NCI-H82 treated with DMSO at 0.1 percent for 48 hours (cell line): ENCODE data around the gene LGI4.
"Not testable (repeated sequence)": the region's sequence is repeated elsewhere in the genome, so short reads cannot be mapped to it uniquely, and the experiment has no call there.

Source experiments
- DNase-seq: peaks from one replicate; lab custom pipeline; 2025; ENCODE audit not compliant: unreplicated experiment; lab: John Stamatoyannopoulos, UW

Gene LGI4

GRCh38 chr19:35161434-35161743 is 26.5 kb upstream of the LGI4 start:
- DNase-seq: no peak

GRCh38 chr19:35160629-35161433 is 26.0 kb upstream of the LGI4 start:
- no peak for DNase-seq

GRCh38 chr19:35159606-35160005 is 24.7 kb upstream of the LGI4 start:
- DNase-seq: no peak

GRCh38 chr19:35157431-35157830 is 22.6 kb upstream of the LGI4 start:
- no peak for DNase-seq

DNA sequence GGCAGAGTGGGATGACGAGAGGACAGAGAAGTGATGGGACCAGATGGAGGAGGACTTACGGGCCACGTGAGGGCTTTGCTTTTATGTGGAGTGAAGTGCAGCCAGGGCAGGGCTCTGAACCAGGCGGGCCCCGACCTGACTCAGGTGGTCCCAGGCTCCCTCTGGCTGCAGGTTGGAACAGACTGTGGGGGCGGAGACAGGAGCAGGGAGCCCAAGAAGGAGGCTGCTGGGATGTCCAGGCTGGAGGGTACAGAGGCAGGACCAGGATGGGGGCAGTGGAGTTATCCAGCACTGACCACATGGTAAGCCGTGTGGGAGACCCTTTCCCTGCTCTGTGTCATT is 21.8 kb upstream of the LGI4 start:
- DNase-seq: no peak

DNA sequence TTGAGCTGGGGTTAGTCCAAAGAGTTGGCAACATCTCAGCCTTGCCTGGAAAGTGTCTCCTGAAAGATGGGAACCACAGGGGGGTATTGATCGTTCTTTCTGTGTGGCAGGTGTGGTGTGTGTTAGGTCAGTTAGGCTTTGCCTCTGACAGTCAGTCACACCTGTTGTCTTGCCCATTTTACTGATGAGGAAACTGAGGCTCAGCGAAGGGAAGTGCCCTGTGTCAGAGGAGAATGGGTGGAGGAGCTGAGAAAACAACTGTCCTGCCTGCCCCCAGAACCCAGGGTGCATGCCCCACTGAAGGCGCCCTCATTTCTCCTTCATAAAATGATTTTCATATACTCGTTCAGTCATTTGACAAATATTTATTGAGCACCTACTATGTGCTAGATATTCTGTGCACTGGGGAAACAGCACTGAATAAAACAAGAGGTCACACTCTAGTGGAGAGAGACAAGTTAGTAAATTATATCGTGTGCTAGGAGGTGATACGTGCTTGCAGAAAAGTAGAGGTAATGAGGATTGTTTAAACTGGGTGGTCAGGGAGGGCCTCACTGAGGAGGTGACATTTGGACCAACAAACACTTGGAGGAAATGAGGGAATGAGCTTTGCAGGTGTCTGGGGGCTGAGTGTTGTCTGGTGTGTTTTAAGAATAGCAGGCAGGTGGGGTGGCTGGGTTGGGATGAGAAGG is 21.3 kb upstream of the LGI4 start:
- no peak for DNase-seq

- DNase-seq: no peak
Observed at GRCh38 chr19:35155441-35155840, 20.6 kb upstream of the LGI4 start.

- DNase-seq: no peak
Observed at GRCh38 chr19:35154525-35155406, 19.9 kb upstream of the LGI4 start, which contains the start of gene FXYD5. TSS of gene FXYD5 (plus strand) at chr19:35154735. CDS start at chr19:35155551, 816 bp downstream.

DNA sequence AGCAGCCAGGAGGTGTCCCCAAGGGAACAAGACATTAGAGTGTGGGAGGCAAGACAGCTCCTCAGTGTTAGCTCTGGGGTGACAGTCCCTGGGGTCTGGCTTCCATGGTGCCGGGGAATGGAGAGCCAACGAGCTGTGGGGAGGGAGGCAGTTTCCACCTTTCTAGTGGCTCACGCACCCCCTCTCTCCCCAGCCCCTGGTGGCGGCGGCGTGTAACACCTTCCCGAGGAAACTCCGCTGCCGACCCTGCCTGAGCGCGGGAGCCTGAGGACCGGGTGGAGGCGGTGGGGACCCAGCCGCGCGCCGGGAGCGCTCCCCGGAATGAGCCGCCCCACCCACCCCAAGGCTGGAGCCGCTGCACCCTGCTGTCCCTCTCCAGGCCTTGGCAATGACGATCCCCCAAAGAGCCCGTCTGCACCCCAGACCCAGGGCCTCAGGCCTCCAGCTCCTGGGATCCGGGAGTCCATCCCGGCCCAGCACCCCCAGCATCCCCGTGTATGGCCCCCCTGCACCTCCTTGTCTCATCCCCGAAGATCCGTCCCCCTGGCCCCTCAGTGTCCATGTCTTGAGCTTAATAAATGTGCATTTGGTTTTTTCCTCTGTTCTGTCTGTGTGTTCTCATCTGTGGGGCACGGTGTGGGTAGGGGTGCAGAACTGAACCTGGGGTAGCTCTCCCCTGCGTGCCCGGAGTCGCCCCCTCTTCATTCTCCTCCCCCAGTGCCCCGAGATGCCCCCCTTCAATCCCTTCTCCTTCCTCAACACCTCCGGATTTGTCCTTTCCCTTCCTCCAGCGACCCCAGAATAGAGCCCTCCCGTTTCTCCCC is 19.1 kb upstream of the LGI4 start:
- DNase-seq: no peak

DNA sequence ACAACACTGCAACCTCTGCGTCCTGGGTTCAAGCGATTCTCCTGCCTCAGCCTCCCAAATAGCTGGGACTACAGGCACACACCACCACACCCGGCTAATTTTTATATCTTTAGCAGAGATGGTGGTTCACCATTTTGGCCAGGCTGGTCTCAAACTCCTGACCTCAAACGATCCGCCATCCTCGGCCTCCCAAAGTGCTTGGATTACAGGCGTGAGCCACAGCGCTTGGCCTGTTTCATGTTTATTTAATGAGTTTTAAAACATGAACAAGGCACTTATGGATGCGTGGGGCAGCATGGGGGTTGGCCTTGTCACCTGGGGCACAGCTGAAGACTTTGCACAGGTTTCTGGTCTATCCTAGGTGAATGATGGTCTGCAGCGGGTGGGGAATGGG is 18.3 kb upstream of the LGI4 start:
- DNase-seq: not testable (repeated sequence)

GRCh38 chr19:35151273-35152065 is 16.6 kb upstream of the LGI4 start:
- DNase-seq: no peak

DNA sequence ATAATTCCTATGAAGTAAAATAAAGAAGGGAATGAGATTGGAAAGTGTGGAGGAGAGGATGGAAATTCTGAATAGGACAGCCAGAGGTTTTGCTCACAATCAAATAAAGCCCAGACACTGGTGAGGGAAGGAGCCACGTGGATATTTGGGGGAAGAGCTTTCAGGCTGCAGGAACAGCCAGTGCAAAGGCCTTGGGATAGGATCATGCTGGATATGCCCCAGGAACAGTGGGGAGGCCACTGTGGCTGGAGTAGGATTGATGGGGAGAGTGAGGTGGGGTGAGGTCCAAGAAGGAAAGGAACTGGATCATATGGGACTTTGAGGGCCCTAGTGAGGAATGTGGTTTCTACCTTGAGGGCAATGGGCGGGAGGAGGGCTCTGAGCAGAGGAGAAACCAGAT is 15.6 kb upstream of the LGI4 start:
- DNase-seq: no peak

GRCh38 chr19:35149463-35149862 is 14.6 kb upstream of the LGI4 start:
- no peak for DNase-seq

DNA sequence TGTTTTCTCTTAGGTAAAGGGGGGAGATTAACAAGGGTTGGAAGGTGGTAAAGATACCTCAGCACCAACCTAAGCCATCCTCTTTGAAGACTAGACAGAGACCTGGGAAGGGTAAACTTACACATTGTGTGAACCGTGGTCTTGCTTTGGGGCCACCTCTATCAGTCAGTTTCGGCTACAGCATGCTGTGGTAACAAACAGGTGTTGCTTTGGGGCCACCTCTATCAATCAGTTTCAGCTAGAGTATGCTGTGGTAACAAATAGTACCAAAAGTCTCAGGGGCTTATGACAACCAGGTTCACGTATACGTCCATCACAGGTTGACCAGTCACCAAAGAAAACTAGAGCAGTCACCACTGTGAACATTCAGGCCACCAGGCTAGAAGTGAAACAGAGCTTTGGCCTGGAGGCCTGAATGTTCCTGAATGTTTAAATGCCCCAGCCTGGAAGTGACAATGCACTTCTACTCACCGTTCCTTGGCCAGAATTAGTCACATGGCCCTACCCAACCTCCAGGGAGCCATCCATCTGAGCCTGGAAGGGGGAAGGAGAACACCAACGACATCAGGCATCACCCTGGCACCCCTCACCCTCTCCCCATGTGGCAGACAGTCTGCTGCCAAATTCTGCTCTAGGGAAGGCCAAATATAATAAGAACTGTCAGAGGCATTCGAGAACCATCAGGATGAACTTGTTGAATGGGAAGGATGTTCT is 12.0 kb upstream of the LGI4 start:
- no peak for DNase-seq

DNA sequence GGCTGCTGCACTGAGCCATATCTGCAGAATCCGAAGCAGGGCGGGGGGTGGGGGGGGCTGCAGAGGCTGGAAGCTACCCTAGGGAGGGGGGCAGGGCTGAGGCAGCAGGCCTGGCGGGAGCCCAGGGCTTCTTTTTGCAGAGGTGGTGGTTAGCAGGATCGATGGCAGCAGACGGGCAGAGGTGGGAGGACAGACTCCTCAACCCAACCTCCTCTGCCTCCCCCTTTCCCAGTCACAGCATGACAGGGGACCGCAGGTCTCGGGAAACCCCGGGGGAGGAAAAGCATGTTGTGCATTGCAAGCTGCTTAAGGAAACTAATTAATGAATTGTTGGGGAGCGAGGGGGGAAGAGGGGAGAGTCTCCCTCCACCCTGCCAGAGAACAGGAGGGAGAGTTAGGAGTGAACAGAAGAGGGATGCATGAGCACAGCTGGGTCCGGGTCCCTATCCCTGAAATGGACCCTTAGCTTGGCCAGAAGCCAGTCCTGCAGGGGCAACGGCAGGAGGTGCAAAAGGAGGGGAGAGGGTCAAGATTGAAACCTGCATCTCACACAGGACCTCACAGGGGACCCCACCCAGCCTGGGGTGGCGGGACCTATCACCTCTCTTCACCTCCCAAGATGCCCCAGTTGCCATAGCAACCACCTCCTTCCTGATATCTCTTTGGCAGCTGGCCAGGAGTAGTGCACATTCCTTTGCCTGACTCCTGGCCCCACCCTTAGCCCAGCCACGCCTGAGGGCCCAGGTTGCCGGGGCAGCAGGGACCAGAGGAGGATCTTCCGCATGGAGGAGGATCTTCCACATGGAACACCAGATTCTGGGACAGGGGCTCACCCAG is 10.0 kb upstream of the LGI4 start:
- DNase-seq: no peak

DNA sequence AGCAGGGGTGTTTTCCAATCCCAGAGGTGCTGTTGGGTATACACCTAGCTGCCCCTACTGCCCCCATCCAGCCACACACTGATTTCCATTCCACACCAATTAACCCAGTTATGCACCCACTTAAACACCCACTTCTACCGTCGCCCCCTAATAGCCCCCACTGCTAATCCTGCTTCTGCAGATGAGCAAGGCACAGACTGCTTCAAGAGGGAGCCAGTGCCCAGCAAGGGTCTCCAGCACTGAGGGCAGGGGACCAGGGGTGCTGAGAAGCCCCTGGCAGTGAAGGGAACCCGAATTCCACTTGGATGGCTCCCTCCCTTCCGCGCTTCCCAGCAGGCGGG is 9.4 kb upstream of the LGI4 start:
- no peak for DNase-seq

DNA sequence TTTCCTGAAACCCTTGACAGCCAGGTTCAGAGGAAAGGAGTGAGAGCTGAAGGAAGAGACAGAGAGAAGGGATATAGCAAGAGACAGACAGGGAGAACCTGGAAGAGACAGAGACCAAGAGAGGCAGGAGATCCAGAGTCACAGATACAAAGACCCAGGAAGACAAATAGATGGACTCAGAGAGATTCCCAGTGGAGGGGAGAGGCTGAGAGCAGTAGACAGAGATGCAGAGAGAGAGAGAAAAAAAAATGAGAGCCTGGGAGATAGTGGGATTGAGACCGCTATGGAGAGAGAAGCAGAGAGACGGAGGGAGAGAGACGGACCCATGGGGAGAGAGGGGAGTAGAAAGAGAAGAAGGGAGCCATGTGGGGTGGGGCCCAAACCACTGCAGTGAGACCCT is 9.0 kb upstream of the LGI4 start:
- no peak for DNase-seq

DNA sequence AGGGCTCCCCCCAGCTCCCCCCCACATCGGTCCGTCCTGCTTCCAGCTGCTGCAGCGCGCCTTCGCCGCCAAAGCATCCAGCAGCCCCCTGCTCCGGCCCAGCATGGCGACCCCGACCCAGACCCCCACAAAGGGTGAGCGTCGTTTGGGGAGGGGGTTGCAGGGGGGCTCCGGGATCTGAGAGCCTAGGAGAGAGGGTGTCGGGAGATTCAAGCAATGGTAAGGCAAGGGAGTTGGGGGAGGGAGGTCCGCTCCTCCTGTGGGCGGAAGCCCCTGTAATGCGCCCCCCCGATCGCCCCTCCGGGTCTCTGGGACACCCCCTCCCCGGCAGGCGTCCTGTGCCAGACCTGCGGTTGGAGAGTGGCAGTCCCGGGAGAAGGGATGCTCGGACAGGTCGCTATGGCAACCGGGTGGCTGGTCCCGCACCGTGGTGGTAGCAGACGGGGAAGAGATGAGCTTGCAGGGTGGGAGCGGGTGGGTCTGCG is 8.4 kb upstream of the LGI4 start, which contains the start of gene FXYD7:
Gene FXYD7 (plus strand): TSS at position 25 of the 485 bp plus-strand sequence. CDS start 79 bp downstream, at position 104.
- no peak for DNase-seq
